Kidney epithelial cell (primary cell): ENCODE measurements around the gene BHMT2. TPM values are rescaled to one million over a fixed set of nuclear protein-coding genes. Genes with fewer than 3 reads are reported as not detected.

Source experiments
- DNase-seq: peaks from one replicate; pipeline ENCODE4 v3.0.0-alpha.2; 2010; ENCODE audit warnings: low read depth
- H3K27me3 ChIP-seq: 2 replicates; pipeline ENCODE4 v1.6.0; 2011; ENCODE audit warnings: low read length; ENCODE audit not compliant: control insufficient read depth, insufficient read depth
- H3K36me3 ChIP-seq: 2 replicates; pipeline ENCODE4 v1.5.1; 2011; ENCODE audit warnings: low read length; ENCODE audit not compliant: control insufficient read depth, insufficient read depth
- H3K4me3 ChIP-seq: 2 replicates; pipeline ENCODE4 v1.5.1; 2011; ENCODE audit warnings: low read depth, mild to moderate bottlenecking, control low read depth, low read length
- total RNA-seq: library from RNA; depleted of rRNA; stranded (reverse); fragments of >200 nt; gene quantifications from 2 replicates; pipeline ENCODE4 v1.2.3, GENCODE V29; 2015
- TF ChIP-seq, protein P1 (sequence below): IDR thresholded peaks from 2 replicates; pipeline ENCODE4 v1.5.1; 2011; ENCODE audit warnings: mild to moderate bottlenecking, moderate library complexity, low read length, control low read depth, inconsistent platforms; ENCODE audit not compliant: insufficient read depth, poor library complexity, severe bottlenecking

Gene BHMT2
- total RNA-seq, 1 donor from 2014 or later, result 3.7 TPM

- Histone ChIP-seq H3K36me3 (no peaks in the 10 kb centered on the region), H3K4me3 (no peak overlapping the region), H3K27me3 (no peaks in the 10 kb centered on the region)
- TF ChIP-seq, protein P1, sequence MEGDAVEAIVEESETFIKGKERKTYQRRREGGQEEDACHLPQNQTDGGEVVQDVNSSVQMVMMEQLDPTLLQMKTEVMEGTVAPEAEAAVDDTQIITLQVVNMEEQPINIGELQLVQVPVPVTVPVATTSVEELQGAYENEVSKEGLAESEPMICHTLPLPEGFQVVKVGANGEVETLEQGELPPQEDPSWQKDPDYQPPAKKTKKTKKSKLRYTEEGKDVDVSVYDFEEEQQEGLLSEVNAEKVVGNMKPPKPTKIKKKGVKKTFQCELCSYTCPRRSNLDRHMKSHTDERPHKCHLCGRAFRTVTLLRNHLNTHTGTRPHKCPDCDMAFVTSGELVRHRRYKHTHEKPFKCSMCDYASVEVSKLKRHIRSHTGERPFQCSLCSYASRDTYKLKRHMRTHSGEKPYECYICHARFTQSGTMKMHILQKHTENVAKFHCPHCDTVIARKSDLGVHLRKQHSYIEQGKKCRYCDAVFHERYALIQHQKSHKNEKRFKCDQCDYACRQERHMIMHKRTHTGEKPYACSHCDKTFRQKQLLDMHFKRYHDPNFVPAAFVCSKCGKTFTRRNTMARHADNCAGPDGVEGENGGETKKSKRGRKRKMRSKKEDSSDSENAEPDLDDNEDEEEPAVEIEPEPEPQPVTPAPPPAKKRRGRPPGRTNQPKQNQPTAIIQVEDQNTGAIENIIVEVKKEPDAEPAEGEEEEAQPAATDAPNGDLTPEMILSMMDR, result no peak
- no peak for DNase-seq
These were observed 66.4 kb downstream of the BHMT2 start for GRCh38 chr5:79135790-79136553.

- TF ChIP-seq, protein P1, result no peak
- H3K4me3 ChIP-seq, result no peak overlapping the region
- no peaks in the 10 kb centered on the region for H3K36me3 ChIP-seq
- DNase-seq, result no peak
- H3K27me3 ChIP-seq, result no peaks in the 10 kb centered on the region
These were observed 67.1 kb downstream of the BHMT2 start for GRCh38 chr5:79136618-79137017.

Other genes starting within 250 kb of the BHMT2 start
- 17.2 and 17.5 TPM in 2 replicates for gene ARSB, start 84.5 kb upstream of the BHMT2 start, total RNA-seq
- gene DMGDH, start 93 bp upstream of the BHMT2 start, total RNA-seq, result 2.9 and 4.2 TPM in 2 replicates
- 0.14 and 0.88 TPM in 2 replicates for gene BHMT, start 42.0 kb downstream of the BHMT2 start, total RNA-seq
- 12.5 and 13.0 TPM in 2 replicates for gene JMY, start 166.4 kb downstream of the BHMT2 start, total RNA-seq